NT2/D1 (cell line): ENCODE data around the gene RTBDN.

ENCODE experiments used
- SUZ12 ChIP-seq: IDR thresholded peaks from 2 replicates; pipeline ENCODE4 v1.6.1; 2011; ENCODE audit not compliant: insufficient read length, insufficient read depth; ENCODE audit errors: extremely low read depth
- ZNF274 ChIP-seq: IDR thresholded peaks from 2 replicates; pipeline ENCODE4 v1.6.1; 2011; ENCODE audit warnings: mild to moderate bottlenecking, low read depth, low read length

DNA sequence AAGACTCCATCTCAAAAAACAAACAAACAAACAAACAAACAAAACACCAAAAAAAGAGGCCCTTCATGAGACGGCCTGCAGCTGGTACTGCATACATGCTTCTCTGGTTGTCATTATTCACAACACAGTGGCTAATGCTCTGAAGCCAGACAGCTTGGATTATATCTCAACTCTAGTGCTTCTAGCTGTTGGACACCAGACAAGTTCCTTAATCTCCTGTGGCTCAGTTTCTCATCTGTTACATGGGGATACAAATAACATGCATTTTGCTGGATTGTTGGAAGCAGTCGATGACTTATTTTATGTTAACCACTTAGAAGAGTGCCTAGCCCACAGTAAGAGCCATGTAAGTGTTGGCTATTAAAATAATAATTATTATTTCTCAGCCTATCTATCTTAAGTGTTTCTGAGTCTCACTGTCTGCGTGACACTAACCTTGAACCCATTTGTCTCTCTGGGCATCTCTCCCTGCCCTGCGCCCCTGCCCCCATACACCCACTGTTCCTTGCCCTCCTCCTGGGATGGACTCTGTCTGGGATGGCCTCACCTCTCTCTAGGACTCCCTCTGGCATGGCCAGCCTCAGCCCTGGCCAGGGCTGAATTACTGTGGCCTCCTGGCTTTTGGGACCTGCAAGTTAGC, 46.2 kb downstream of the RTBDN start:
- TF ChIP-seq SUZ12 (no peak), ZNF274 (no peak)
